GM21529 (cell line): Measurements from ENCODE around the gene C1QTNF9.
"Not testable (repeated sequence)": the region's sequence is repeated elsewhere in the genome, so short reads cannot be mapped to it uniquely, and the experiment has no call there.

Experiments used
- ATAC-seq: cut with Tn5 transposase; IDR thresholded peaks from one replicate; pipeline ENCODE4 v1.9.1; 2021; ENCODE audit not compliant: unreplicated experiment

The C1QTNF9 gene, protein sequence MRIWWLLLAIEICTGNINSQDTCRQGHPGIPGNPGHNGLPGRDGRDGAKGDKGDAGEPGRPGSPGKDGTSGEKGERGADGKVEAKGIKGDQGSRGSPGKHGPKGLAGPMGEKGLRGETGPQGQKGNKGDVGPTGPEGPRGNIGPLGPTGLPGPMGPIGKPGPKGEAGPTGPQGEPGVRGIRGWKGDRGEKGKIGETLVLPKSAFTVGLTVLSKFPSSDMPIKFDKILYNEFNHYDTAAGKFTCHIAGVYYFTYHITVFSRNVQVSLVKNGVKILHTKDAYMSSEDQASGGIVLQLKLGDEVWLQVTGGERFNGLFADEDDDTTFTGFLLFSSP

DNA sequence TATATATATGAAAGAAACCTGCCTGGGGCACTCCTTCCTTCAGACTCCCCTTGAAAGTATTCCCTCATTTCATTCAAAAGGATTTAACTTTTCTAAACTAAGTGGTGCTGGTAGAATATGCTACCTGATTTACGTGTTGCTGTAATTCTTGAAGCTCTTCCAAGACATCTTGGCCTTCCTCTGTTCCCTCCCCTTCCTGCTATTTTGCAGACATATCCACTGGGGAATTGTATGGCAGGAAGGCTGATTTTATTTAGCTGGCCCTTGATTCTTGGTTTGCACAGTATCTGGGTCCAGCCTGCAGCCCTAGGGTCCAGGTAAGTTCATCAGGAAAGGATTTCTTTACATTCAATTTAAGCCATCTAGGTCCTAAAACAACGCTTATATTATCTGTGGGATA lies at the start of gene C1QTNF9:
TSS of gene C1QTNF9 (plus strand) at position 281 of the 400 bp plus-strand sequence. CDS start 6,424 bp downstream, outside the sequence.
- ATAC-seq = not testable (repeated sequence)

DNA sequence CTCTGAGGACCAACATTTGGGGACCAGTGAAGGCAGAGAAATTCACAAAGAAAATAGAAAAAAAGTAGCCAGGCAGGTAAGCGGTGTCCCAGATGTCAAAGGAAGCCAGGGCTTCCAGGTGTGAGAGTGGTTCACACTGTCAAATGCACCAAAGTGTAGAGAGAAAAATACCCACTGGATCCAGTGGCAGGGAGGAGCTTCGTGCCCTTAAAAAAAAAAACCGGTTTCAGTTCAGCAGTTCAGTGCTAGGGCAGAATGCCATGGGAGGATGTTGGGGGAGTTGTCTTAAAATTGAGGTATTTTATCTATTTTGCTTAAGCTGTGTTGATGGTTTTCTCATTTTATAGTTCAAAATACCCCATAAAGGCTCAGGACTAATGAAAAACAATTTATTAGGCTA lies 47.8 kb upstream of the C1QTNF9 start:
- no peak for ATAC-seq

DNA sequence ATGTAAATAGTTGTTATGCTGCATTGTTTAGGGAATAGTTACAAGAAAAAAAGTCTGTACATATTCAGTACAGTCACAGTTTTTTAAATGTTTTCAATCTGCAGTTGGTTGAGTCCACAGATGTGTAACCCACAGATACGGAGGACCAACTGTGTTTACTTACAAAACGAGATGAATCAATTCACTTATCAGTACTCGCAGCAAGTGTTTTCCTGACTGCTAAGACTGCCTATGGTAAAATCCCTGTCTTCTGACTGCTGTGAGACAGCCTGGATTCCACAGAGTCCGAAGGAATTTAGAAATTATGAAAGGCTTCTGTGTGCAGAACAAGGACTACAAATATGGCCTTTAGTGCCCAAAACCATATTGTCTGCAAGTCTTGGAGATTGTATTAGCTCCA lies 45.7 kb upstream of the C1QTNF9 start:
- no peak for ATAC-seq

DNA sequence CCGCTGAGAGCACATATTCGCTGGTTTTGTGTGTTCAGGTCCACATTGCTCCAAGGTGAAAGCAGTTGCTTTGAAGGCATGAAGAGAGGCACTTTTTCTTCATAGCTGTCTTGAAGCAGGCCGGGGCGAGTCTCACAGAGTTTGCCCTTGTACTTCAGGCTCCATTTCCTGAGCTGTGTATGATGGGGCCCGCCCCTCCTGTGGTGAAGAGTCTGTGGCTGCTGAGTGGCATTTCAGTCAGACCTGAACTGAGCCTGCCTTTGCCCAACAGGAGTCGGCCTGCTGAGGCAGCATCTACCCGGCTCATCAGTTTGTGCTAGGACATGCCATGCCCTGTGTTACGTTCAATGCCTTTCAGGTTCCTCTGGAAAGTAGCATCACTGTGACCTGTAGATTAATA lies 44.4 kb upstream of the C1QTNF9 start:
- no peak for ATAC-seq

DNA sequence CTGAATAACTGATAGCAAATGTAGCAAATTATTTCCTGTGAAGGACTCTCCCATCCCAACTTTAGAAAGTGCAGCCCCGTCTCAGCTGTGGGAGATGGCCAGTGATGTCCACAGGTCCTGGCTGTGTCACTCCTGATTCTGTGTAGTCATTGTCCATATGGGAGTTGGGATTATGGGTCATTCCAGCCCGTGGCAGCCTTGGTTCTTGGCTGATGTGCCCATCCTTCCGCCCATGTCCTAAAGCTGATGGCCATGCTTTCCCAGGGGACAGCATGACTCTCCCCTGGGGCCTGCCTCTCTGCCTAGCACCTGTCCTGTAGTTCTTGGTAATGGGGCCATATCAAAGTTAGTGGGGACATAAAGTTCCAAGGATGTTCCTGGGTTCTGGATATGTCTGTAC lies 43.9 kb upstream of the C1QTNF9 start:
- ATAC-seq = no peak

DNA sequence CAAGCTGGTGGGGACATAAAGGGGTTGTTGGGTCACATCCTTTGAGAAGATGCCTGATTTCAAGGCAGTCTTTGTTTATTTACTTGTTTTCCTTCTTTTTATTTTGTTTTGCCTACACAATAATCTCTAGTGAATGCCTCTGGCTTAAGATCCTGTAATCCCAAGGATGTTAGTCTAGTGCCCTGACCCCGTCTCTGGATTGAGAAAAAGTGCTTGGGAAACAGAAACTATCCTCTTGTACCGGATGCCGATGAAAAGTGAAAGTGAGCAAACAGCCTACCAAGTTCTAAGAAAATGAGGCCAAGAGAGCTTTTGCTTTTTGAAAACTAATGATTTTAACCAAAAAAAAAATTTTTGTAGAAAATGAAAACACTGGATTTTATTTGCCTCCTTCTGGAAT lies 42.1 kb upstream of the C1QTNF9 start:
- ATAC-seq = no peak

DNA sequence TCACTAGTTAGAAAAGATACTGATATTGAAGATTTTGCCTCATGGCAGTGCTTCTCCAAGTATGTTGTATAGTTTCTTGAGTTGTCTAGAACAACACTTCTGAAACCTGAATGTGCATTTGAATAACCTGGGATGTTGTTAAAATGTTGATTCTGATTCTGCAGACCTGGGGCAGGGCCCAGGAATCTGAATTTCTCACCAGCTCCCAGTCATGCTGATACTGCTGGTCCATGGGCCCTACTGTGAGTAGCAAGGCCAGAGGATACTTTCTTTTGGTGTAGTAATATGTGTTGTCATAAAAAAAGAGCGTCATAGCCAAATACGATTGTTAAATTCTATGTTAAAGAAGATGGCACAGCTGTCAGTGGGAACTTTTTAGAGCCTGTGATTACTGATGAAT lies 41.6 kb upstream of the C1QTNF9 start:
- no peak for ATAC-seq

DNA sequence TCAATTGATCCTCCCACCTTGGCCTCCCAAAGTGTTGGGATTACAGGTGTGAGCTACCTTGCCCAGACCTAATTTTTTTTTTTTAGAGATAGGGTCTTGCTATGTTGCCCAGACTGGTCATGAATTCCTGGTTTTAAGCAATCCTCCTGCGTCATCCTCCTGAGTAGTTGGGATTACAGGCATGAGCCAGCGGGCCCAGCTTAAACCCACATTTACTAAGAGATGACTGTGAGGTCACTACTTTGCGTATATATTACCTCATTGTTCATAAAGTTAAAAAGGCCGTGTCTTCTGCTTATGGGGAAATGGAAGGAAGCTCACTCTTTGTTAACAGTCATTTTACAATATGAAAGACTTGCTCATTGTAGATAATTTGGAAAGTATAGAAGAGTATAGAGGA lies 39.6 kb upstream of the C1QTNF9 start:
- ATAC-seq = no peak

DNA sequence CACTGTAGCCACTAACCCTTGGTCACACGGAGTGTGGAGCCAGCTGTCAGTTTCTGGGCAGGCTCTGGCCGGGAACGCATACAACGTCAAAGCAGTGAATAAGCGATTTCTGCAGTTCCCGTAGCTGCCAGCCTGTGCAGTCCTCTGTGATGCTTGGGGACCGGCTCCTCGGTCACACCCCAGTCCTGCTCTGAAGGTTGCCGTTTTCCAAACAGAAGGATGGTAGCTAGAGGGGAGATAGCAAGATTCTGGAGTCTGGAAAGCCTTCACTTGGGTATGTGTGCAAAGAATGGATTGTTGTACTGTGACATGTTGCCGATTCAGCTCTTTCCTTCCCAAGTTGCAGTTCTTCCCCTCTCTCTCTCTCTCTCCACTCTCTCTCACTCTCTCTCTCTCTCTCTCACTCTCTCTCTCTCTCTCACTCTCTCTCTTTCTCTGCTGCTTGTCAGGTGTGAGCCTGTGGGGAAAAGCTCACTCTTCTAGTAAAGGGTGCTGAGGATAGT lies 38.7 kb upstream of the C1QTNF9 start:
- ATAC-seq = peak; percentile 47

DNA sequence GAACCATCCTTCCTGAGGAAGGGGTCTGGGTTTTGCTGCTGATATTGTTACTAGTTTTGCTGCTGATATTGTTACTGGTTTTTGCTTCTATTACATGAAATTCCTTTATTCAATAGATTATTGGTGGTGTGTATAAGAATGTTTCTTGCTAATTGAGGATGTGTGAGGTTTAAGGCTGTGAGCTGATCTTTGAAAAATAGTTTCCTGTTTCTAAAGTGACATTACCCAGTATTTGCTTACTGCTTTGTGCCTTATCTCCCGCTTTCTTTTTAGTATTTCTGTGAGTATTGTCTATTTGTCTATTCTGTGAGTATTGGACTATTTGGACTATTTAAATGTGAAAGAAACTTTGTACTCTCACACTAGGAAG lies 38.2 kb upstream of the C1QTNF9 start:
- ATAC-seq = no peak

DNA sequence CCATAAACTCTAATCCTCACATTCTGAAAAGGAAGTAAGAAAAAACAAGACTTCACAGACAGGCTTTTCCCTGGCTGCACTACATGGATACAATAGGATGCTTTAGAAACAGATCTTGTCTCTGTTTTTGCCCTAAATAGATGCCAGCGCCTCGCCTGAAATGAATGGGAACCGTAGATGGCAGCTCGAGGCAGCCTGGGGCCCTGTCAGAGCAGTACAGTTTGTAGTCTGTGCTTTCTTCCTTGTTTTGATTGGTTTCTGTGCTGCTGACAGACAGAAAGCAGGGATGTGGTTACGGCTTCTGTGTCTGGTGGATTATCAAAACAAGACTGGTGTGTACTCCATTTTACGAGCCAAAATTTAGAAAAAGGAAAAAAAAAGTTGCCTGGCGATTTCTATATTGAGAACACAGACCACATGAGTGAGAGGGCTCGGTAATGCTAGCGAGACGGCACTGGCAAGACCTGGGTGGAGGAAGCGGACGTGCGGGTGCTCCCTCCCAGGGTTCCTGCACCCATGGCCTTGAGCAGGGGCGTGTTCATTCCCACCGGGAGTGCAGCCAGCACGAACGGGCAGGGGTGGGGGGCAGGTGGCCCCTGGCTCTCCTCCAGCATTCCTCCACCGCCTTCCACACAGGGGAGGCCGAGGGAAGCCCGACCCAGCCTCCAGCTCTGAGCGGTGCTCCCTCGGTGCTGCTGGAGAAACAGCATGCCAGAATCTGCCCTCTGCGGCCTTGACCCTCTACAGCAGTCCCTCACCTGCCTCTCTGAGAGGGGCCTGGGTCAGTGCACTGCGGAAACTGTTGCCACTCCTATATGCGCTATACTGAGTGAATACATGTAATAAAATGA lies 37.6 kb upstream of the C1QTNF9 start:
- peak; percentile 54 for ATAC-seq

DNA sequence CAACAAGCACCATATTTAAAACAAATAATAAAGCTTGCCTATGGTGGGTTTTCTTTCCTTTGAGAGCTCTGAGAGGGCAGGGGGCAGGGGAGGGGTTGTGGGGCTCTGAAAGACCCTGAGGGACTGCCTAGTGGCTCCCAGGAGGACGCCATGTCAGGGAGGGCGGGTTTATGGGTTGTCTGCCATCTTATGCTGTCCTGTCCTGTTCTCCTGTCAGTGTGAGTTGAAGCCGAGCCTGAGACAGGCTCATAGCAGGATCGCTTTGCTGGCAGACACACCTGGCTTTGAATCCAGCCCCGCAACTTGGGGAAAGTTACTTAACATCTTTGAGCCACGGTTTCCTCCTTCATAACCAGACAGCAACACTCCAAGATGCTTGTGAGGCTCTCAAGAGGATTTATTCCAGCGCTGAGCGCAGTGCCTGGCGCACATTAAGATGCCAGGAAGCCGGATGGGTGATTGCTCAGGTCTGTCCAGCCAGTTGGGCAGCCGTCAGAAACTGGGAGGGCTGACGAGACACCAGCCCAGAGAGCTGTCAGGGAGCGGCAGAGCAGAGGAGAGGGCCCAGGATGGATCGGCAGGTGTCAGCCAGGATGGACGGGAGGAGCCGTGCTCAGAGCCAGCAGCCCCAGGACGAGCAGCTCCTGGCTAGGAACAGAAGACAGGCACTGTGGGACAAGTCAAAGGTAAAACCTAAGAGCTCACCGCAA lies 36.8 kb upstream of the C1QTNF9 start:
- ATAC-seq = no peak

DNA sequence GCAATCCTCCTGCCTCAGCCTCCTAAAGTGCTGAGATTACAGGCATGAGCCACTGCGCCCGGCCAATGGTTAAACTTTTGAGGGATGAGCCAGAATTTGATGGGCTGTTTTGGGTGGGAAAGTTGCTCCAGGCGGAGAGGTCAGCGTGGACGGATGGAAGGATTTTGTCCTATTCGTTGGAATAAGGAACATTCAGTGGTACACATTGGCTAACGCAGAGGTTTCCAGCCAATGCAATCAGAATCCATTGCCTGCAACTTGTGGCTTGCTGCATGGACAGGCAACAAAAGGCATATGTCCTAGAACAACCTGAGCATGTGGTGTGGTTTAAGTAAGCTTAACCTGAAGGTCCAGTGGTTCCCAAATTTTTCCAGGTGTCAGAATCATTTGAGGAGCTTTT lies 35.5 kb upstream of the C1QTNF9 start:
- no peak for ATAC-seq

DNA sequence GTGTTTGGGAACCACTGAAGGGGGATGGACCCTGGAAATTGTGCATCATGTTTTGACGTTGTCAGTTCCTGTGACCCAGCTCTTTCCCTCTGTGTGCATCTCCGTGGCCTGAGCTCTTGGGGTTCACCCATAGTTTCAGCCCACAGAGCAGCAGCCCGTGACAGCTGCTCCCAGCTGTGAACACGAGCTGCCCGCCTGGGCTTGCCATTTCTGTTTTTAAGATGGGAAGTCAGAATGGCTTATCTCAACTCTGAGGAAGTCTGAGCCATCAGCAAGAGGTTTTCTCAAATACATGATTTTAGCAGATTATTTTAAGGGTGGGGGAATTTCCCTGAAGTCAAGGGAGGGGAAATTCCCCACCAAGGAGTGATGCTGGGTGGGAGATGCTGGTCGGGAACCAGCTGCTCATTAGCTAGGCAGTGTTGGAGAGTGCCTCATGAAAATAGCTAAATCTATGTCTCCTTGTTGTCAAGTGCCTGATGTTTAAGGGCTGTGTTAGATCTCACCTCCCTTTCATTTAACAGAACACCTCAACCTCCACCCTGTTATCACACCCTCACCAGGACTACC lies 34.8 kb upstream of the C1QTNF9 start:
- peak; percentile 57 for ATAC-seq

DNA sequence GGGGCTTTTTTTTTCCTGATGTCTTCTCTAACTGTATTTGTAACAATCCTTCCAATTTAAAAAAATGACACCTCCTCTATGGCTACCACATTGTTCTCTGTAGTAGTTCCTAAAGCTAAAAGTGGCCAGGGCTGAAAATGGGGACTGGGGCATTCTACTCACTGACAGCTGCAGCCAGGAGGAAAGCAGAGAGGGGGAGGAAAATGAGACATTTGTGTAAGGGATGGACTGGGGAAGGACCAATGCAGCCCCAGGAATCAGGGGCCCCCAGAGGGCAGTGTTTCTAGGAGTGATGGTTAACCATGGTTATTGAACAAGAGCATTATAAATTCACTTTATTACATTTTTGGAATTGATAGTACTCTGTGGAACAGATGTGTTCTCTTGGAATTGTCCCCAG lies 34.3 kb upstream of the C1QTNF9 start:
- ATAC-seq = no peak

DNA sequence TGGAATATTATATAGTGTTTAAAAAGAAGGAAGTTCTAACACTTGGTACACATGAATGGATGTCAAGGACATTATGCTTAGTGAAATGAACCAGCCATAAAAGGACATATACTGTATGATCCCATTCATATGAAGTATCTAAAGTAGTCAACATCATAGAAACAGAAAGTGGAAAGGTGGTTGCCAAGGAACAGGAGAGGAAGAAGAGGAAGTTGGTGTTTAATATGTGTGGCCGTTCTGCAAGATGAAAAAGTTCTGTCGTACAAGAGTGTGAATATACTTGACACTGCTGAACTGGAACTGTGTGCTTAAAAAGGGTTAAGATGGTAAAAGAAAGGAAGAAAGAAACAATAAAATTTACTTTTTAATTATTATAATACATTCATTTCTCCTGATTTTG lies 33.1 kb upstream of the C1QTNF9 start:
- no peak for ATAC-seq

DNA sequence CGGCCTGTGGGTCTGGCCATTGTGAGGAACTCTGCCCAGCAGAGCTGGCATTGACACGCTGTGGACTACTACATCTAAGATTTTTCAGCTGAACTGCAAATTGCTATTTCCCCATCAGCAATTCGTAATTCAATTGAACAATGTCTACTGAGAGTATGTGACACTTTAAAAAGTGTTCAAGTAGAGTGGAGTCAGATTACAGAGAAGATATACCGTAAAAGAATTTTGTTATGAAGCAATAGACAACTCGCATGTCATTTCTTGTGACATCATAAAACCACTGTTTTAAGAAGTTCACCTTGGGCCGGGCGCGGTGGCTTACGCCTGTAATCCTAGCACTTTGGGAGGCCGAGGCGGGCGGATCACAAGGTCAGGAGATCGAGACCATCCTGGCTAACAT lies 32.5 kb upstream of the C1QTNF9 start:
- ATAC-seq = no peak

DNA sequence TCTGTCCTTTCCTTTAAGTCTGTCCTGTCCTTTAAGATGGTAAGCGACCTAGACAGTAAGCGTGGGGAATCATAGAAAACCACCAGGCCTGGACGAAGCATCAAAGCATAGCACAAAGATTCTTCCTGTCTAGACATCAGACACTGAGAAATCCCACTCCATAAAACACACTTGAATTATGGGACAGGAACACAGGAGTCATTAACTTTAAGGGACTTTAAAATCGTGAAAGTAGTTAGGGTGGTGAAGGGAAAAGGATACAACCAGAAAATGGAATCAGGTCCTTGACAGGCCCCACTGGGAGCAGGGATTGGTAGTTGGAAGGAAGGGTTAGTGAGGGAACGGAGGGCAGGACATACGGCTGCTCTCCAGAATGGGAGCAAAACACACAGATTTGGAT lies 31.6 kb upstream of the C1QTNF9 start:
- ATAC-seq = no peak

DNA sequence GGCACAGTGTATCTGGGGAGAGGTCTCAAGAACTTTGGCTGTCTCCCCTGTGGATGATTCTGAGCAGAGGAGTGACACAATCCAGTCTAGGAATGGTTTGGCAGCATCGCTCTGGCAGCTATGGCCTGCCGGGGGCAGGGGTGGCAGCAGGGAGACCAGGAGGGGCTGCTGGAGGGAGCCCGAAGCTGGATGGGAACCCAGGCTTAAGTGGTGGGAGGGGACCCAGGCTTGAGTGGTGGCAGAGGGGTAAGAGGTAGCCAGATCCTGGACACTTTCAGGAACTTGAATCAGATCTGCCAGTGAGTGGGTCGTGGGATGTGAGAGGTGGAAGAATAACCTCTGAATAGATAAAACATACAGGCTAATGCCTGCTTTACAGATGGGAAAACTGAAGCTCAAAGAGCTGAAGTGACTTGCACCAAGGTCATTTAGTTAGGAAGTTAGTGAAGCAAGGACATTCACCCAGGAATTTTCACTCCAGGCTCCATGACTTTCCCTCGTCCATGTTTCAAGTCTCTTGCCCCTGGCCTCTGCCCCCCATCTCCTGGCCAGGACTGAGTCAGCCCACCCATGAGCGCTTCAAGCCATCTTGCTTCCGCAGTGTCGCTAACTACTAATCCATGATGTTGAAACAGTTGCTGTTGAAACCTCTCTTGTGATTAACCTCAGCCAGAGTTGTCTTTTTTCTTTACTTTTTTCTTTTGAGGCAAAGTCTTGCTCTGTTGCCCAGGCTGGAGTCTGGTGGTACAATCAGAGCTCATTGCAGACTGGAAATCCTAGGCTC lies 29.9 kb upstream of the C1QTNF9 start:
- no peak for ATAC-seq

DNA sequence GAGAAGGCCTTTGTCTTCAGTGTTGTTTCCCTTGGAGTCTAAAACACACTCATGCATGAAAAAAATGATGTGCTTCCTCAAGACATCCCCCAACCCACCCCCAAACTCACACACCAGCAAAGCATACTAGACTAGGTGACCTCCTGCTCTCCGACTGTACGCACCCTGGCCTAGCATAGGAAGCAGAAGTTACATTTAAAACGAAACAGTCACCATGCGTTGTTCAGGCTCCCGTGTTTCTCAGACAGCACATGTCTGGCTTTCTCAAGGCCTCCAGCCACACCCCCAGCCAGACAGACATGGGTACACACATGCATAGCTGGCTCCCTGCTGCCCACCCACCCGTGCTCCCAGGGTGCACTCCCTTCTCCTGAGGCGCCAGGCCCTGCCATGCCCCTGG lies 28.7 kb upstream of the C1QTNF9 start:
- peak; percentile 77 for ATAC-seq
